Esophagus (tissue), 2 donors: ENCODE data around the gene KCNH4. TPM values are rescaled to one million over a fixed set of nuclear protein-coding genes. Genes with fewer than 3 reads are reported as not detected.
A peak's percentile ranks its signal among the peaks of the same experiment; 100 is the strongest.
"Not testable (repeated sequence)": the region's sequence is repeated elsewhere in the genome, so short reads cannot be mapped to it uniquely, and the experiment has no call there.

ENCODE experiments used
- H3K27ac ChIP-seq, 2 donors: one replicate each; pipeline ENCODE4 v1.5.1; 2013; ENCODE audit warnings: low read depth in 2 of 2, mild to moderate bottlenecking in 2 of 2, inconsistent platforms in 1 of 2, low read length in 1 of 2, moderate library complexity in 1 of 2
- H3K27me3 ChIP-seq, 2 donors: one replicate each; pipeline ENCODE4 v1.6.1; 2013; ENCODE audit warnings: low read length in 2 of 2, control low read depth in 1 of 2, mild to moderate bottlenecking in 1 of 2; ENCODE audit not compliant: insufficient read depth in 2 of 2, control insufficient read depth in 1 of 2
- H3K36me3 ChIP-seq, 2 donors: one replicate each; pipeline ENCODE4 v1.6.1; 2013; ENCODE audit warnings: low read length in 1 of 2; ENCODE audit not compliant: control insufficient read depth in 2 of 2, insufficient read depth in 2 of 2
- H3K4me1 ChIP-seq, 2 donors: one replicate each; pipeline ENCODE4 v1.6.1; 2013; ENCODE audit warnings: low read length in 1 of 2; ENCODE audit not compliant: control insufficient read depth in 2 of 2, insufficient read depth in 2 of 2
- H3K4me3 ChIP-seq, 2 donors: one replicate each; pipeline ENCODE4 v1.5.1; 2013; ENCODE audit warnings: low read length in 2 of 2, mild to moderate bottlenecking in 2 of 2, low read depth in 1 of 2, moderate library complexity in 1 of 2
- H3K9me3 ChIP-seq, 2 donors: one replicate each; pipeline ENCODE4 v1.6.1; 2013; ENCODE audit warnings: mild to moderate bottlenecking in 2 of 2, low read depth in 1 of 2, low read length in 1 of 2, moderate library complexity in 1 of 2; ENCODE audit not compliant: control insufficient read depth in 2 of 2, insufficient read depth in 1 of 2
- WGBS, 2 donors: extraction: QIAGEN DNeasy Blood & Tissue Kit; methylation state at CpG; one replicate each; pipeline ENCODE4 v1.1.7; 2013; 5-methylcytosine and 5-hydroxymethylcytosine counted together
- polyA plus RNA-seq, 2 donors: library from polyadenylated mRNA; stranded (reverse); fragments of 200-250 nt; gene quantifications; one replicate each; pipeline ENCODE4 v1.2.3, GENCODE V29; 2013
- donor health status: healthy with polysubstance abuse.
- donor health status: Bipolar disorder and iron deficiency.

Gene KCNH4
- polyA plus RNA-seq, 2 donors: 0.02 to 0.04 TPM

DNA sequence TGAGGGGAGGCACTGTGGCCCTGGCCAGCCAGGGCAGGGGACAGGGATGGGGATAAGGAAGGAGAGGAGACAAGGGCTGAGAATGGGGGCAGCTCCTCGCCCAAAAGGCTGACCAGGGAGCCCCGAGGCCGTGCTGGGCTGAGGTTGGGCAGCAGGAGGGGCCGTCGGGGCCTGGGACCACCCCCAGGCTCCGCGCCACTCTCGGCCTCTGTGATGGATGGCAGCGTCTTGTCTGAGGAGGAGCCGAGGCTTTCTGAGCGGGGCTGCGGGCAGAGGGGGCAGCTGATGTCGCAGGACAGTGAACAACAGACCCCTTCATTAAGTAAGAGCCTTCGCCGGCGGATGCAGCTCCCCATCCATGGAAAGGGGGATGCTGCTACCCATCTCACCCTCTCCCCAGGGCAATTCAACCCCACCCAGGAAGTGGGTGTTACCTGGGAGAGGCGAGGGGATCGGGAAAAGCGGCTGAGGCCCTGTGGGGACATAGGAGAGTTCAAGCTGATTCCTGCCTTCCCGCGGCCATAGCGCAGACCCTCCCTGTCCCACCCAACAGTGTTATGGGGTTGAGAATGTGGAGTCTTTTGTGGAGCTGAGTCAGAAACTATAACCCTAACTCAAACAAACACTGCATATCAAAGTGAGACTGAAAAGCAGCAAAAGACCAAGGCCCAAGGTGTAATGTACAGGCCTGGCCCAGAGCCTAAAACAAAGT lies 17.1 kb downstream of the KCNH4 start:
- no peaks in the 10 kb centered on the region for H3K36me3 ChIP-seq
- no peaks in the 10 kb centered on the region for H3K27me3 ChIP-seq
- no peaks in the 10 kb centered on the region for H3K9me3 ChIP-seq
- H3K27ac ChIP-seq: no peak overlapping the region
- H3K4me3 ChIP-seq: no peak overlapping the region
- WGBS, 2 donors: 46 to 56% methylated on average over 22 of the region's 22 CpGs
- no peaks in the 10 kb centered on the region for H3K4me1 ChIP-seq

DNA sequence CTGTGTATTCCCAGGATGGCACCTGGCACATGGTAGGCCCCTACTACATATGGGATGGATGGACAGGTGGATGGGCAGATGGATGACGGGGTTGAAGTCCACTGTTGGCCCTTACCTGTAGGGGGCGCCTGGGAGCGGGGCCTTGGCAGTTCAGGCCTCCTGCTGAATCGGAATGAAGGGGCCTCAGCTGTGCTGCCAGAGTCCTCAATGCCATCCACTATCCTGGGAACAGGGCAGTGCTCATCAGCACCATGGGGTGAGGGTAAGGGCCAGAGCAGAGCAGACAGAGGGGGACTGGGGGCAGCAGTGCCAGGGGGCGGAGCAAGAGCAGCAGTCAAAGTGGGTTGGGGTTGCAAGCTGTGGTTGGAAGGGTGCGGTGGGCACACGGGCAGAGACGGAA lies 17.8 kb downstream of the KCNH4 start:
- Histone ChIP-seq H3K36me3 (no peaks in the 10 kb centered on the region), H3K27ac (no peak overlapping the region), H3K27me3 (no peaks in the 10 kb centered on the region), H3K4me3 (no peak overlapping the region), H3K4me1 (no peaks in the 10 kb centered on the region), H3K9me3 (no peaks in the 10 kb centered on the region)
- WGBS, 2 donors: 55 to 60% methylated on average over 8 of the region's 8 CpGs

DNA sequence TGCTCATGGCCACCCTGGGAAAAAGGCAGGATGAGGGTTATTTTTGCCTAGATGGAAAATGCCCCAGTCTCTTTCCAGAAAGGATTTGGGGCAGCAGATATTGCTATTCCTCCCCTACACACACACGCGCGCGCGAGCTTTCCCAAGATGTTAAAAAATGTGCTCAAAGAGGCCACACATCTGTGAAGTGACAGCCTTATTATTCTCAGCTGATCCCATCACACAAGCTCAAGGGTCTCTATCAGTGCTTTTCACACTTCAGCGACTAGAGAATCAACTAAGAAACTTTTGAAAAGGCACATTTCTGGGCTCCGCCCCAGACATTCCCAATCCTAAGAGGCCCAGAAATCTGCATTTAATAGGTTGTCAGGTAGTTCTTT lies 20.4 kb downstream of the KCNH4 start:
- WGBS, 2 donors: 82 to 84% methylated on average over 7 of the region's 7 CpGs

GRCh38 chr17:42159796-42160530 lies 21.0 kb downstream of the KCNH4 start:
- Histone ChIP-seq H3K27ac (no peak overlapping the region), H3K9me3 (no peaks in the 10 kb centered on the region), H3K27me3 (no peaks in the 10 kb centered on the region), H3K4me3 (no peak overlapping the region), H3K36me3 (no peaks in the 10 kb centered on the region), H3K4me1 (peaks cover 2 to 4% of the 10 kb centered on the region in 2 donors)
- 70 to 78% methylated on average over 14 of the region's 14 CpGs for WGBS, 2 donors

More for the DNA sequence above, 20.4 kb downstream of the KCNH4 start:
- Histone ChIP-seq H3K27ac (no peak overlapping the region), H3K9me3 (no peaks in the 10 kb centered on the region), H3K4me1 (peaks cover 0 to 1% of the 10 kb centered on the region in 2 donors), H3K36me3 (no peaks in the 10 kb centered on the region), H3K27me3 (no peaks in the 10 kb centered on the region), H3K4me3 (no peak overlapping the region)

DNA sequence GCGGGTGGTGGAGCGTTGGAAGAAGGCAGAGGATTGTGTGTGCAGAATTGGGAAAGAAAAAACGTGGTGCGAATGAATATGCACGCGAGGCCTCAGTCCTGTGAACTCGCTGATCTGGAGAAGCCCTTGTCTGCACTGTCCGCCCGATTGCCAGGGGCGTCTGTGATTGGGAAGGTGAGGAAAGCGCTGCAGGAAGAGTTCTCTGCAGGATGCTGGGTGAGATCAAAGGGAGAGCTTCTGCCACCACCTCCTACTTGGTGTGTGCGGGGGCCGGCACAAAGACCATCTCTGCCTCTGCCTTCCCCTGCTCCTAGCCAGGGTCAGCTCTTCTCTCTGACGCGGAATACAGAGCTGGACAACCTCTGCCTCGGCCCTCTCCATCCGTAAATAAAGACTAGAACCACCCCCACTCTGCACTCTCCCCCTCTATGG lies 25.3 kb downstream of the KCNH4 start:
- H3K27me3 ChIP-seq: no peaks in the 10 kb centered on the region
- peaks cover 0 to 2% of the 10 kb centered on the region in 2 donors for H3K36me3 ChIP-seq
- WGBS, 2 donors: 39 to 47% methylated on average over 17 of the region's 17 CpGs
- H3K4me3 ChIP-seq: peak overlapping the region; percentile 35 to 100
- H3K9me3 ChIP-seq: no peaks in the 10 kb centered on the region
- peaks cover 4 to 8% of the 10 kb centered on the region in 2 donors for H3K4me1 ChIP-seq
- peak overlapping the region in 1 of 2 donors; percentile 0 for H3K27ac ChIP-seq

DNA sequence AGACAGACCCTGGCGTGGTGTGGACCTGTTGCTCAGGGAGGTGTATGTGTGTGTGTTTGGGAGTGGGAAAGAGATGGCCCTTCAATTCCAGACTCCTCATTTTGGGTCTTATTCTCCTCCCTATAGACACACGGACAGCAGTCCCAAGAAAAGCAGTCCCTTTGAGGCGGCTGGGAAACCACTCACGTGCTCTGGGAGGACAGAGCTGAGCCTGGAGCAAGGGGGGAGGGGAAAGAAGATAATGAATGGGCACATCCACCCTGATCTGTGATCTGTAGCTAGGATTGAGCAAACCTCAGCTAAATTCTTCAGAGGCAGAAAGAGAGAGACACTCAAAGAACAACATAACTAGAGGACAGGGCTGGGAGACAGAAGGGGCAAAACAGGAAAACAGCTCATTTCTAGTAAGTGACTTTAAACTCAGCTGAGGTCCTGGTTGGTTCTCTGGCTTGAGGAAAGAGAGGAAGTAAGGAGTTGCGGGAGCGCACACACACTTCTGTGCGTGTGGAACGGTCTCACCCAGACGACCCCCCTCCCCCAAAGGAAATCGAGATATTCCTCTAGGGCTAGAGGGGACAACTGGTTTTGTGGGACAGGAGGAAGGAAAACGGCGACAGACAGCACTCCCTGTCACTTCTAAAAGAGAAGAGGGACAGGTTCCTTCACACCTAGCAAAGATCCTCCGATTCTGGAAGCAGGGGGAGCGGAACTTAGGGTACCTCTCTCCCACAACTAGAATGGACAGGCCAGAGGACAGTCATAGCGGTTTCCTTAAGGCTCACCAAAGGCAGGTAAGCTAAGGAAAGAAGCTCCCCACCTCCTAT lies 26.8 kb downstream of the KCNH4 start:
- Histone ChIP-seq H3K27me3 (no peaks in the 10 kb centered on the region), H3K36me3 (peaks cover 0 to 2% of the 10 kb centered on the region in 2 donors), H3K4me3 (peak overlapping the region; percentile 94 to 100), H3K27ac (peak overlapping the region; percentile 68 to 91), H3K9me3 (no peaks in the 10 kb centered on the region), H3K4me1 (peaks cover 6 to 8% of the 10 kb centered on the region in 2 donors)
- 5 to 6% methylated on average over 15 of the region's 15 CpGs for WGBS, 2 donors

DNA sequence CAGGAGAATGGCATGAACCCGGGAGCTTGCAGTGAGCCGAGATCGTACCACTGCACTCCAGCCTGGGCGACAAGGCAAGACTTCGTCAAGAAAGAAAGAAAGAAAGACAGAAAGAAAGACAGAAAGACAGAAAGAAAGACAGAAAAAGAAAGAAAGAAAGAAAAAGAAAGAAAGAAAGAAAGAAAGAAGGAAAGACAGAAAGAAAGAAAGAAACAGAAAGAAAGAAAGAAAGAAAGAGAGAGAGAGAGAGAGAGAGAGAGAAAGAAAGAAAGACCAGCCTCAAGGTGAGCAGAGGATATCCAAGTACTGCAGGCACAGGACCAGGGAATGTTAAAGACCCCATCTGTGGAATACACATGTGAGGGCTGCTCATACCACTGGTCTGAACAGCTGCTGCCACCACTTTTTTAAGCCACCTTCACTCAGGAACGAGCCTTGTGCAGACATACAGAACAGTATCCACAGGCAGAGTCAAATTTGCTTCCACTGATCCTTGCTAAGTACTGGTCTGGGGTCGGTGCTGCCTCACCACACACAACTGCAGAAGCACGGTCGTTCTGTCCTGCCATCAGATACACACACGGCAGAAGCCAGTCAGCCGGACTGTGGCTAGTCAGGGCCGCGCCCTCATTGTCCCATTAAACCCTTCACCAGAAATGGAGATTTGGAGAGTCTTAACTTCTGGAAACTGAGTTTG lies 33.9 kb downstream of the KCNH4 start:
- WGBS, 2 donors: 87 to 89% methylated on average over 13 of the region's 13 CpGs
- H3K9me3 ChIP-seq: no peaks in the 10 kb centered on the region
- no peaks in the 10 kb centered on the region for H3K27me3 ChIP-seq
- H3K4me1 ChIP-seq: peaks cover 0 to 2% of the 10 kb centered on the region in 2 donors
- peaks cover 0 to 9% of the 10 kb centered on the region in 2 donors for H3K36me3 ChIP-seq
- H3K4me3 ChIP-seq: no peak overlapping the region
- no peak overlapping the region for H3K27ac ChIP-seq

DNA sequence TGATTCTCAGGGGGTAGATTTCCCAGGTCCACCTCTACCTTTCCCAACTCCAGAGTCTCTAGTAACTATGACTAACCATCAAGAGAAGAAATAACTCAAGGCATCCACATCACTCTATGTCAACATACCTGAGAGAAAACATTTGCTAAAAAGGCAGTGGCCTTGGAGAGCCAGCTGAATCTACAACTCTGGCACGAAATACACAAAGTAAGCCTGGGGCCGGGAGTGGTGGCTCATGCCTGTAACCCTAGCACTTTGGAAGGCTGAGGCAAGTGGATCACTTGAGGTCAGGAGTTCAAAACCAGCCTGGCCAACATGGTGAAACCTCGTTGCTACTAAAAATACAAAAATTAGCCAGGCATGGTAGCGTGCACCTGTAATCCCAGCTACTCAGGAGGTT lies 37.8 kb downstream of the KCNH4 start:
- H3K36me3 ChIP-seq, H3K27ac ChIP-seq, H3K4me3 ChIP-seq, H3K9me3 ChIP-seq, H3K27me3 ChIP-seq, H3K4me1 ChIP-seq: not testable (repeated sequence)
- WGBS, 2 donors: 76 to 84% methylated on average over 4 of the region's 4 CpGs

GRCh38 chr17:42142371-42142896 lies 38.5 kb downstream of the KCNH4 start:
- Histone ChIP-seq H3K4me3 (no peak overlapping the region), H3K36me3 (peaks cover 3 to 10% of the 10 kb centered on the region in 2 donors), H3K4me1 (peaks cover 3 to 8% of the 10 kb centered on the region in 2 donors), H3K9me3 (no peaks in the 10 kb centered on the region), H3K27me3 (no peaks in the 10 kb centered on the region), H3K27ac (no peak overlapping the region)
- WGBS, 2 donors: 81 to 85% methylated on average over 7 of the region's 7 CpGs
